Lung microvascular endothelial cell (primary cell): Measurements from ENCODE around the gene GALNTL6. TPM values are rescaled to one million over a fixed set of nuclear protein-coding genes. Genes with fewer than 3 reads are reported as not detected.
"Not testable (repeated sequence)": the region's sequence is repeated elsewhere in the genome, so short reads cannot be mapped to it uniquely, and the experiment has no call there.

Experiments
- DNase-seq, 2 donors: peaks; one replicate each; pipeline versions ENCODE4 v3.0.0 to v3.0.0-alpha.2; 2010; ENCODE audit warnings: low read depth in 2 of 2
- total RNA-seq: library from RNA; depleted of rRNA; stranded (reverse); fragments of >200 nt; gene quantifications from 2 replicates; pipeline ENCODE4 v1.2.1, GENCODE V29; 2014

The GALNTL6 gene
- total RNA-seq, 1 donor from 2014 or later = not detected

- no peak for DNase-seq
Observed at GRCh38 chr4:172734555-172734954, 921.4 kb downstream of the GALNTL6 start.

- DNase-seq = no peak
Observed at GRCh38 chr4:172736046-172736445, 922.8 kb downstream of the GALNTL6 start.

- no peak for DNase-seq
Observed at GRCh38 chr4:172740434-172740833, 927.2 kb downstream of the GALNTL6 start.

GRCh38 chr4:172750910-172751309 lies 937.7 kb downstream of the GALNTL6 start:
- DNase-seq = no peak

GRCh38 chr4:172751550-172751949 lies 938.3 kb downstream of the GALNTL6 start:
- DNase-seq = no peak

- DNase-seq = no peak
Observed at GRCh38 chr4:172758586-172759340, 945.6 kb downstream of the GALNTL6 start.

GRCh38 chr4:172760512-172760911 lies 947.3 kb downstream of the GALNTL6 start:
- DNase-seq = no peak

GRCh38 chr4:172762895-172763294 lies 949.7 kb downstream of the GALNTL6 start:
- DNase-seq = no peak

- DNase-seq = no peak
Observed at GRCh38 chr4:172770787-172771186, 957.6 kb downstream of the GALNTL6 start.

GRCh38 chr4:172772781-172773180 lies 959.6 kb downstream of the GALNTL6 start:
- no peak for DNase-seq

GRCh38 chr4:172776203-172776861 lies 963.1 kb downstream of the GALNTL6 start:
- DNase-seq = no peak

- no peak for DNase-seq
Observed at GRCh38 chr4:172777729-172778431, 964.7 kb downstream of the GALNTL6 start.

GRCh38 chr4:172778583-172778982 lies 965.4 kb downstream of the GALNTL6 start:
- no peak for DNase-seq

GRCh38 chr4:172780566-172781081 lies 967.4 kb downstream of the GALNTL6 start:
- DNase-seq = no peak

- no peak for DNase-seq
Observed at GRCh38 chr4:172785613-172786012, 972.4 kb downstream of the GALNTL6 start.

GRCh38 chr4:172786039-172786792 lies 973.0 kb downstream of the GALNTL6 start:
- DNase-seq = no peak

GRCh38 chr4:172787111-172787510 lies 973.9 kb downstream of the GALNTL6 start:
- no peak for DNase-seq

GRCh38 chr4:172791841-172792240 lies 978.6 kb downstream of the GALNTL6 start:
- DNase-seq = no peak

- no peak for DNase-seq
Observed at GRCh38 chr4:172793565-172794306, 980.5 kb downstream of the GALNTL6 start.

GRCh38 chr4:172794307-172794703 lies 981.1 kb downstream of the GALNTL6 start:
- no peak for DNase-seq

- not testable (repeated sequence) for DNase-seq
Observed at GRCh38 chr4:172797281-172797680, 984.1 kb downstream of the GALNTL6 start.
